ENCODE data around the gene GOLT1B.

GRCh38 chr12:21566223-21566906 is 64.8 kb downstream of the GOLT1B start:
- TF ChIP-seq CTCF (IDR thresholded peaks at IDR 0.05) (no peak), POLR2A (IDR thresholded peaks at IDR 0.05) (no peak)

Data from lower leg skin (tissue), 3 donors.